Measurements from ENCODE around the gene CHCHD6.

DNA sequence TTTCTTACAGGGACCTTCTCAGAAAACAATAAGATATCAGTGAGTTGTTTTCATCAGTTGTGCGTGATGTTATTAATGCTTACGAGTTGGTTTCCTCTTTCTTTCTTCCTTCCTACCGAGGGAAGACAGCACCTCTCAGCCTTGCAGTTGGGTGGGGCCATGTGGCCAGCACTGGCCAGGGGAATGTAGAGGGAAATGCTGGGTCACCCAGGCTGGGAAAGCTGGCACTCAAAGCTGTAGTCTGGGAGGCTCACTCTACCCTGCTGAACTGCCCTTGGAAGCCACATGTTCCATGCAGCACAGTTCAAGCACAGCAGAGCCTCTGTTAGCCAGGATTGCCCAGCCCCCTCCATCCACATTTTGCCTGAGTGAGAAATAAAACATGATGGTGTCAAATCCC is 10.1 kb upstream of the CHCHD6 start:
- TF ChIP-seq, protein P1, sequence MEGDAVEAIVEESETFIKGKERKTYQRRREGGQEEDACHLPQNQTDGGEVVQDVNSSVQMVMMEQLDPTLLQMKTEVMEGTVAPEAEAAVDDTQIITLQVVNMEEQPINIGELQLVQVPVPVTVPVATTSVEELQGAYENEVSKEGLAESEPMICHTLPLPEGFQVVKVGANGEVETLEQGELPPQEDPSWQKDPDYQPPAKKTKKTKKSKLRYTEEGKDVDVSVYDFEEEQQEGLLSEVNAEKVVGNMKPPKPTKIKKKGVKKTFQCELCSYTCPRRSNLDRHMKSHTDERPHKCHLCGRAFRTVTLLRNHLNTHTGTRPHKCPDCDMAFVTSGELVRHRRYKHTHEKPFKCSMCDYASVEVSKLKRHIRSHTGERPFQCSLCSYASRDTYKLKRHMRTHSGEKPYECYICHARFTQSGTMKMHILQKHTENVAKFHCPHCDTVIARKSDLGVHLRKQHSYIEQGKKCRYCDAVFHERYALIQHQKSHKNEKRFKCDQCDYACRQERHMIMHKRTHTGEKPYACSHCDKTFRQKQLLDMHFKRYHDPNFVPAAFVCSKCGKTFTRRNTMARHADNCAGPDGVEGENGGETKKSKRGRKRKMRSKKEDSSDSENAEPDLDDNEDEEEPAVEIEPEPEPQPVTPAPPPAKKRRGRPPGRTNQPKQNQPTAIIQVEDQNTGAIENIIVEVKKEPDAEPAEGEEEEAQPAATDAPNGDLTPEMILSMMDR (IDR thresholded peaks at IDR 0.05) = no peak
- TF ChIP-seq POLR2A (IDR thresholded peaks at IDR 0.05) = no peak

Data from right lobe of liver (tissue), 4 donors.